ENCODE data around the gene FRG2. TPM values are rescaled to one million over a fixed set of nuclear protein-coding genes. Genes with fewer than 3 reads are reported as not detected.
A peak's percentile ranks its signal among the peaks of the same experiment; 100 is the strongest.
"Not testable (repeated sequence)": the region's sequence is repeated elsewhere in the genome, so short reads cannot be mapped to it uniquely, and the experiment has no call there.

FRG2 gene
- total RNA-seq, 1 experiment from 2014 or later = not detected

- DNase-seq = peak; percentile 6
- H3K36me3 ChIP-seq (replicated peaks; ENCODE audit: control insufficient read depth, insufficient read depth, low read length); H3K27me3 ChIP-seq (ENCODE audit: control insufficient read depth, insufficient read depth, low read length); H3K4me3 ChIP-seq (ENCODE audit: insufficient read depth, low read depth, low read length): not testable (repeated sequence)
Measured at GRCh38 chr4:189983916-189984526, 43.0 kb downstream of the FRG2 start.

GRCh38 chr4:189981970-189982369, 45.1 kb downstream of the FRG2 start:
- no peak for DNase-seq
- Histone ChIP-seq H3K4me3 (ENCODE audit: insufficient read depth, low read depth, low read length) (no peak overlapping the region), H3K27me3 (ENCODE audit: control insufficient read depth, insufficient read depth, low read length) (no peaks in the 10 kb centered on the region), H3K36me3 (replicated peaks; ENCODE audit: control insufficient read depth, insufficient read depth, low read length) (no peaks in the 10 kb centered on the region)

DNA sequence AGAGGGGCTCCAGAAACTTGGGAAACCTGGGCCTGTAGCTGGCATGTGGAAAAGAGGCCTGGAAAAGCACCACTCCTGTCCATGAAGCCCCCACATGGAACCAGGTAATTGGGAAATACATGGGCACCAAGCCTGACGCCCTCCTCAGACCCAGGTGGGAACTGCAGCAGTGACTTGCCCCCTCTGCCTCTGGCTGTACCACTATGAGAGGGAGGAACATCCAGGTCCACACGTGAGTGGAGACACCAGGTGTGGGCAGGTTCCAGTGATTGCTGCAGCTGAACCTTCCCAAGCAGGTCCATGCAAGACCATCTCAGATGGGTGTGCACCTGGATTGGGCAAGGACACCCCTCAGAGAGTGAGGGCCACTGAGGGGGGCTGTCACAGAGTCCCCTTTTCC, 46.8 kb downstream of the FRG2 start:
- not testable (repeated sequence) for H3K4me3 ChIP-seq (ENCODE audit: insufficient read depth, low read depth, low read length); H3K27me3 ChIP-seq (ENCODE audit: control insufficient read depth, insufficient read depth, low read length); H3K36me3 ChIP-seq (replicated peaks; ENCODE audit: control insufficient read depth, insufficient read depth, low read length)
- peak; percentile 37 for DNase-seq

DNA sequence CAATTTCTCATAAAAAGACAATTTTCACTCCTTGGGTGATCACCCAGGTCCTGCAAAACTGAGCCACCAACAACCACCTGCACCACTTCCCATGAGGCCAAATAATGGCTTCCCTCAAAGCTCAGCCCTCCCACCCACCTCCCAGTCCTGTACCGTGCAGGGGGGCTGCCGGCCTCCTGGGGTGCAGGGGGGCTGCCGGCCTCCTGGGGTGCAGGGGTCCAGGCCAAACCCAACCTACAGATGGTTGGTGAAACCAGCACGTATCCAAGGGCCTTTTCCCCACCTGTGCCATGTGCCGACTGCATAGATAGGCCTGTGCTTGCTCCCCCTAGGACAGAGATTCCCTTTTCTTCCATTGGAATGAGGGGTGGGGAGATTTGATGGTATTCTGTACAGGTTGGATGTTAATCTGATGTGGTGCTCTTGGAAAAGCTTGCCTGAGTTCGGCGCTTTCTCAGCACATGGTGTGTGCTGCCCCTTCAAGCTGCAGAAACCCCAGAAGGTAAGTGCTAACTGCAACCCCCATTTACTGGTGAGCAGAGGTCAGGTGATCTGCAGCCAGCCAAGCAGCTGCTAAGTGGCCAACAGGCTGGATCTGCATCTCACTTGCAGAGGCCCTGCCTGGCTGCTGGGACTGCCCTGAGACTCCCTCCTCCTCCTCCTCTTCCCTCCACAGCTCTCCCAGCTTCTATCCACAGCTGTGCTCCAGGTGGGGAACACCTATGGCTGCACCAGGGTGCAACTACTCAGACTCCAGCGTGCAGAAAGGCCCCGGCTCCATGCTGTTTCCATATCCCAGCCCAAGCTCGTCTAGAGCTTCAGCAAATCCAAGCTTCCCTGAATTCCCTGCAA, 47.6 kb downstream of the FRG2 start:
- no peaks in the 10 kb centered on the region for H3K36me3 ChIP-seq (replicated peaks; ENCODE audit: control insufficient read depth, insufficient read depth, low read length)
- H3K27me3 ChIP-seq (ENCODE audit: control insufficient read depth, insufficient read depth, low read length) = no peaks in the 10 kb centered on the region
- peak; percentile 17 for DNase-seq
- H3K4me3 ChIP-seq (ENCODE audit: insufficient read depth, low read depth, low read length) = no peak overlapping the region

Other genes with a start within 250 kb of the FRG2 start
- 19.5 and 21.4 TPM in 2 replicates for gene FRG1, start 86.4 kb downstream of the FRG2 start, total RNA-seq (2014; rRNA removed; shearing (Covaris generic))
- gene DBET, start 37.2 kb upstream of the FRG2 start, total RNA-seq (2014; rRNA removed; shearing (Covaris generic)) = not detected in 2 replicates
- not detected in 2 replicates for gene DUX4, start 146.5 kb upstream of the FRG2 start, total RNA-seq (2014; rRNA removed; shearing (Covaris generic))

All from H7 (cell line).